Adrenal gland (tissue), 12 donors: ENCODE measurements around the gene NAA50. TPM values are rescaled to one million over a fixed set of nuclear protein-coding genes. Genes with fewer than 3 reads are reported as not detected.

Experiments
- DNase-seq, 7 donors: peaks; one replicate each; pipeline ENCODE4 v3.0.0-alpha.2; 2019 to 2020
- H3K27ac ChIP-seq, 5 donors: fragments of 200-600 bp; sonication (generic) in 4 of 5; 1 replicate in 3 of 5; 2 replicates in 2 of 5; pipeline versions ENCODE4 v1.5.1 to v1.8.0; 2016 to 2020; ENCODE audit warnings: mild to moderate bottlenecking in 1 of 5
- H3K27me3 ChIP-seq: fragments of 200-600 bp; 2 replicates; pipeline ENCODE4 v1.8.0; 2021
- H3K36me3 ChIP-seq, 2 donors: fragments of 200-600 bp; replicated peaks in 1 of 2; 1 replicate in 1 of 2; 2 replicates in 1 of 2; pipeline versions ENCODE4 v1.5.1 to v1.8.0; 2018 to 2022
- H3K4me1 ChIP-seq, 2 donors: fragments of 200-600 bp; replicated peaks in 1 of 2; 1 replicate in 1 of 2; 2 replicates in 1 of 2; pipeline versions ENCODE4 v1.5.1 to v1.8.0; 2018 to 2021
- H3K4me3 ChIP-seq, 4 donors: fragments of 200-600 bp; sonication (generic) in 3 of 4; one replicate each; pipeline ENCODE4 v1.5.1; 2016 to 2018
- H3K9me3 ChIP-seq, 3 donors: fragments of 200-600 bp; sonication (generic) in 1 of 3; replicated peaks in 1 of 3; 1 replicate in 2 of 3; 2 replicates in 1 of 3; pipeline versions ENCODE4 v1.5.1 to v1.8.0; 2016 to 2021
- CTCF ChIP-seq, 6 experiments: fragments of 450-650 bp in 4 of 6; fragments of 200-600 bp in 2 of 6; sonication (generic) in 1 of 6; IDR thresholded peaks; 1 replicate in 5 of 6; 2 replicates in 1 of 6; pipeline versions ENCODE4 v1.5.1 to v1.8.0; 2016 to 2021; ENCODE audit warnings: antibody characterized with exemption in 6 of 6, mild to moderate bottlenecking in 2 of 6, moderate library complexity in 1 of 6
- POLR2A ChIP-seq, 2 donors: fragments of 450-650 bp; IDR thresholded peaks; one replicate each; pipeline ENCODE4 v1.6.1; 2017; ENCODE audit warnings: antibody characterized with exemption in 2 of 2, mild to moderate bottlenecking in 2 of 2, moderate library complexity in 1 of 2
- WGBS, 4 donors: extraction: QIAGEN DNeasy Blood & Tissue Kit in 2 of 4; methylation state at CpG; one replicate each; pipeline versions ENCODE4 v1.1.5 to v1.1.7; 2013 to 2017; 5-methylcytosine and 5-hydroxymethylcytosine counted together
- intact Hi-C, 2 donors: fragments of 100-400 bp; cut with DNase I; formaldehyde crosslinking; loops; one replicate each; pipeline versions ENCODE4 v1.14.1 to v1.15.0; 2022 to 2023
- polyA plus RNA-seq, 3 donors: library from polyadenylated mRNA; stranded (reverse); fragments of 200-250 nt in 2 of 3; fragments of 350-450 nt in 1 of 3; fragmentation: Illumina TruSeq in 1 of 3; extraction: RNeasy Lipid Tissue Mini Kit (QIAGEN cat#74804) in 1 of 3; gene quantifications; one replicate each; pipeline ENCODE4 v1.2.3, GENCODE V29; 2013 to 2014
- total RNA-seq, 9 donors: library from RNA; depleted of rRNA in 4 of 9; stranded (reverse); fragments of >200 nt in 4 of 9; fragments of 120-200 nt in 1 of 9; fragmentation: NEBNext Ultra II Directional in 1 of 9; extraction: Animal tissue kit (Norgen Biotek cat#: 25700) in 1 of 9; gene quantifications; one replicate each; pipeline versions ENCODE4 v1.1.0 to v1.2.4, GENCODE V29; 2013 to 2023
- donor health status: healthy with polysubstance abuse.
- donor health status: Bipolar disorder and iron deficiency.
- donor health status: DM: yes; HTN: yes; CAD: no.
- donor health status: DM: no; HTN: no; CAD: no.
- donor health status: DM: no; HTN: no; CAD: no.
- donor health status: DM: yes; HTN: yes; CAD: no.

The NAA50 gene
- total and polyA plus RNA-seq, 12 donors = 17.2 to 233 (median 114) TPM

DNA sequence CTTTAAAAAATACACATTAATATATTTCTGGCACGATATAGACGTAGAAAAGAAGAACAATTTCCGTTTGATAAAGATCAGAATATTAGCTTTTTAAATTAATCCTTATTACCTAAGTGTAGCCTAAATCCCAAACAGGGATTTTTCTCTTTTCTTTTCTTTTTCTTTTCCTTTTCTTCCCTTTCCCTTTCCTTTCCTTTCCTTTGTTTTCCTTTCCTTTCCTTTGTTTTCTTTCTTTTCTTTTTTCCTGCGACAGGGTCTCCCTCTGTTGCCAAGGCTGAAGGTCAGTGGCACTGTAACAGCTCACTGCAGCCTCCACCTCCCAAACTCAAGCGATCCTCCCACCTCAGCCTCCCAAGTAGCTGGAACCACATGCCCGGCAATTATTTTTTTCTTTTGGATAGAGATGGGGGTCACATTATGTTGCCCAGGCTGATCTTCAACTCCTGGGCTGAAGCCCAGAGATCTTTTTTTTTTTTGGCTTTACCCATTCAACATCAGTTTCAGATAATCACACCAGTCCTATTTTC lies 47.8 kb downstream of the NAA50 start:
- 54 to 66% (median 62%) methylated on average over 6 of the region's 6 CpGs for WGBS, 4 donors
- H3K4me1 ChIP-seq = peaks cover 7 to 31% of the 10 kb centered on the region in 2 donors
- no peaks in the 10 kb centered on the region for H3K9me3 ChIP-seq
- H3K27ac ChIP-seq = peak overlapping the region in 1 of 5 donors; percentile 98
- peak overlapping the region in 1 of 4 donors; percentile 98 for H3K4me3 ChIP-seq
- H3K36me3 ChIP-seq = no peaks in the 10 kb centered on the region
- DNase-seq = no peak
- H3K27me3 ChIP-seq = no peaks in the 10 kb centered on the region
- intact Hi-C loops = no loop called here
- TF ChIP-seq CTCF (IDR thresholded peaks at IDR 0.05) (no peak), POLR2A (IDR thresholded peaks at IDR 0.05) (no peak)

DNA sequence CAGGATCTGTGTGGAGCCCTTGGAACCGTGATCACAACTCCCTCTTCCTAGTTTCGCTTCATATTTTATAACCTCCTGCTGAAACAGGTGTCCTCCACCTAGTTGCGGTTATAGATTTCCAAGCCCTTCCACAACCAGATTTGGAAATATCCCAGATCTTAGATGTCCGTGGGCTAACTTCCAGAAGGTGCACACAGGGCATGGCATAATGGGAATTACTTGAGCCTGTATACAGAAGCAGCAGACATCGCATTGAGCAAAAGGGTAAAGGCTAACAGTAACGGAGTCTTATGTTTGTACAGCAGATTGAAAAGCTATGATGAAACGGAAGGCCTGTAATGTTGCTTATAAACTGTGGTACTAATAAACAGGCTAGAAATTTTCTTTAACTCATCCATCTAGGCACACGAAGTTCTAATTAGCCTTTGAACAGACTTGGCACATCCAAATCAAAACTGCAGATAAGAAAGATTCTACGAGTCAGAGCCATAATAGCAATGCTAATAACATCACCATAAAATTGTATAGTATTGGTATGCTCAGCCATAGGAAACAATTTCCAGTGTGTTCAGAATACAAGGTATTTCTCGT lies 48.5 kb downstream of the NAA50 start:
- peak overlapping the region; percentile 12 to 98 (median 42) for H3K4me3 ChIP-seq
- H3K9me3 ChIP-seq = no peaks in the 10 kb centered on the region
- peak in 2 of 7 donors; percentile 9 to 17 for DNase-seq
- peak overlapping the region; percentile 23 to 98 (median 84) for H3K27ac ChIP-seq
- H3K4me1 ChIP-seq = peaks cover 7 to 38% of the 10 kb centered on the region in 2 donors
- 4 to 7% (median 6%) methylated on average over 10 of the region's 10 CpGs for WGBS, 4 donors
- intact Hi-C loops = no loop called here
- TF ChIP-seq POLR2A (IDR thresholded peaks at IDR 0.05) = no peak
- no peaks in the 10 kb centered on the region for H3K27me3 ChIP-seq
- no peaks in the 10 kb centered on the region for H3K36me3 ChIP-seq

DNA sequence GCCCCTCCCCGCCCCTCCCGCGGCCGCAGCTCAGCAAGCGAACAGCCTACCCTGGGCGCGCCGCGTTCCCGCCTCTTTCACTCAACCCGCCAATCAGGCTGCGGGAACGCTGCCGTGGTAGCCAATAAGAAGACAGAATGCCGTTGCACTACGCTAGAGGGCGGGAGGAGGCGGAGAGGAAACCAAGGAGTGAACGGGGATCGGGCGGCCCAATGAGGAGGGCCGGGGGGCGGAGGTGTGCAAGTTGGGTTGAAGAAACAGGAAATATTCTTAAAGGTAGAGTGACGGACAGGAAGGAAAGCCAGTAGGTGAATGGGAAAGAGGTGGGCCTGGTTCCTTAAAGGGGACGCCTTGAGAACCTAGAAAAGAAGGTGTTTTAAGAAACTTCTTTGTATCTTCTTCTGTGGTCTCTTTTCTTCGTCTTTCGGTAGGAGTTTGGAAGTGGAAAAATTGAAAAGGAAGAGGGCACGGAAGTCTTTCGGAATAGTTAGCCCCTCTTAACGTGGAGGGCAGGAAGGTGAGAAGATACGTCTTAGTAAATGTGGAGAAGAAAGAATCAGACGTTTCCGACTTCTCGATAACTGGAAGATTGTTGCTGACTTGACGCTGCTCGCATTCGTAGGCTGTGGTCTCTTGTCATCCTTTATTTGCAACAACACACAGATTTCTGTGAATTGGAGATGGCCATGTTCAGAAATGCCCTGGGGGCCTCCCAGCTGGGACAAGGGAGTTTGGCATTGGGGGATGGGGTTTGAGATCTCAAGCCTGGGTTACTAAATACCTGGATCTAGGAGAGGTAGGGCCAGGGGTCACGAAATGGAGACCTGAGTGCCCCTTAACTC lies 49.2 kb downstream of the NAA50 start:
- TF ChIP-seq CTCF (IDR thresholded peaks at IDR 0.05) (peak in 4 of 6 experiments; percentile 8 to 41 (median 34)), POLR2A (IDR thresholded peaks at IDR 0.05) (no peak)
- H3K27me3 ChIP-seq = no peaks in the 10 kb centered on the region
- H3K27ac ChIP-seq = peak overlapping the region; percentile 23 to 99 (median 96)
- no peaks in the 10 kb centered on the region for H3K36me3 ChIP-seq
- WGBS, 4 donors = 0 to 1% (median 0%) methylated on average over 25 to 38 of the region's 38 CpGs
- peak; percentile 99 to 100 (median 100) for DNase-seq
- intact Hi-C loops = no loop called here
- H3K4me1 ChIP-seq = peaks cover 7 to 39% of the 10 kb centered on the region in 2 donors
- peak overlapping the region; percentile 12 to 98 (median 61) for H3K4me3 ChIP-seq
- no peaks in the 10 kb centered on the region for H3K9me3 ChIP-seq

- WGBS, 4 donors = 0 to 3% (median 0%) methylated on average over 9 to 71 of the region's 75 CpGs
- intact Hi-C loops = no loop called here
- peak within 1 kb of the TSS; percentile 12 to 98 (median 61) for H3K4me3 ChIP-seq
- H3K4me1 ChIP-seq = peaks cover 7 to 39% of the 10 kb centered on the region in 2 donors
- peak in 1 of 6 experiments; percentile 48 for TF ChIP-seq CTCF (IDR thresholded peaks at IDR 0.05)
- TF ChIP-seq POLR2A (IDR thresholded peaks at IDR 0.05) = peak; percentile 46 to 71
- DNase-seq = peak; percentile 63 to 84 (median 75)
- peak within 1 kb of the TSS; percentile 53 to 99 (median 96) for H3K27ac ChIP-seq
- H3K27me3 ChIP-seq = no peaks in the 10 kb centered on the region
- no peaks in the 10 kb centered on the region for H3K36me3 ChIP-seq
- no peaks in the 10 kb centered on the region for H3K9me3 ChIP-seq
Measured at GRCh38 chr3:113695786-113696645, 50.0 kb downstream of the NAA50 start, which contains the start of gene USF3. USF3 (minus strand) TSS chr3:113696642; CDS start chr3:113674878, 21,764 bp downstream.
